Dedifferentiated amniotic fluid mesenchymal stem cell (primary cell): ENCODE measurements around the gene INHBE.
"Not testable (repeated sequence)": the region's sequence is repeated elsewhere in the genome, so short reads cannot be mapped to it uniquely, and the experiment has no call there.

Experiments
- DNase-seq: peaks from one replicate; pipeline ENCODE4 v3.0.0-alpha.2; 2016; ENCODE audit errors: extremely low spot score

Gene INHBE

DNA sequence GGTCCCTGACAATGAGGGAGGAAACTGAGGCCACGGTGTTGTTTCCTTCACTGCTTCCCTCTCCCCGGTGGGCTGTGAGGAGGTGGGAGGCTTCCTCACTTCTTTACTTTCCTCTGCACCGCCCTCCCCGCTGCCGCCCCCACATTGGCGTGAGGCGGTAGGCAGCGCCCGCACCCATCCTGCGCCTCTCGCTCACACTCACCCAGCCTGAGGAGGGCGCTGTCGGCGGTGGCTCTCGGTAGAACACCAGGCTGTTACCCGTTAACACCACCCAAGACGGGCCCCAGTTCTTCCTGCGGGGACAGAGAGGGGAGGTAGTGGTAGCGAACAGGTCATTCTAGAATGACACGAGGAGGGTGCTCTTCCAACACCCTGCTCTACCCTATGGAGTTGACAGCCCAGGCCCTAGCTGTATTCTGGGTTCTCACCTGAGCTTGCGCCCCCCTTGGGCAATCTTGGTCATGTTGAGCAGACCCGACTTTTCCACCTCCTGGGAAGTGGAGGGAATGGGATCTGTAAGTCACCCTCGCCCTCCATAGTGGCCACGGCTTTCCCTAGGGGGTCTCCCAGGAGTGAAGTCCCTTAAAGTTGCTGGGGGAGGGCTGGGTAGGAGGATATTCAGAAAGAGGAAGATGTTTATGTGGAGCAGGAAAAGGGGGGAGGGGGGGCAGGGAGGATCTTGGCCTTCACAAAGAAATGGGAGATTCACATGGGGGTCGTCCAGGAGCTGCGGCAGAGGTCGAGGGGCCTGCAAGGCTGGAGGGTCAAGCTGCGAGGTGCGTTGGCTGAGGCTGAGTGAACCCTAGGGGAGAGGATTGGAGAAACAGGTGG lies 21.3 kb downstream of the INHBE start:
- DNase-seq, result no peak

DNA sequence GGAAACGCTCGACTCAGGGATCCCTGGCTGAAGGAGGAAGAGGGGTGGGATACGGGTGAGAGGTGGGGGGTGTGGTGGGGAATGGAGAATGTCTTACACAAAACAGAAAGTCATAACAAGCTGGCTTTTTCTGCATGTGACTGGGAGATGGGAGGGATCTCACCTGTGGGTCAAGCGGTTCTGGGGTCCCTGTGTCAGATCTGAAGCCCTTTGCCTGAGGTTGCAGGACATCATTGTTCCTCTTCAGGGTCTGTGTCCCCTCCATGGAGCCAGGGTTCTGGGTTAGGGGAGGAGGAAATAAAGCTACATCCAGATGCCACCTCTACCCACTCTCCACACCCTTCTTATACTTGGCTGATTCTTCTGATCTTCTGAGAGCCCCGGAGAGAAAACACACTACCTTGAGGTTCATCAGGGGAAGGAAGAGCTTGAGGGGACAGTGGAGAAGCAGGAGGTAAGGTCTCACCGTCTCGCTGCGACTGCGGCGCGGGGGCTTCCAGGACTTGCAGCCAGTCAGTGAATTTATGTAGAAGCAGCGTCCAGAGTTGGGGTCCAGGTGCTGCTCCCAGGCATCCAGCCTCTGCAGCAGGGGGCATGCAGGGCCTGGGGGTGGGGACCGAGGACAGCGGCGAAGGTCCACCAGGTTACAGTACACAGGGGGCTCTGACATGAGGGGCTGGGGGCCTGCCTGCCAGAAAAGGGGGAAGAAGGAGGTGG lies 22.0 kb downstream of the INHBE start:
- no peak for DNase-seq

DNA sequence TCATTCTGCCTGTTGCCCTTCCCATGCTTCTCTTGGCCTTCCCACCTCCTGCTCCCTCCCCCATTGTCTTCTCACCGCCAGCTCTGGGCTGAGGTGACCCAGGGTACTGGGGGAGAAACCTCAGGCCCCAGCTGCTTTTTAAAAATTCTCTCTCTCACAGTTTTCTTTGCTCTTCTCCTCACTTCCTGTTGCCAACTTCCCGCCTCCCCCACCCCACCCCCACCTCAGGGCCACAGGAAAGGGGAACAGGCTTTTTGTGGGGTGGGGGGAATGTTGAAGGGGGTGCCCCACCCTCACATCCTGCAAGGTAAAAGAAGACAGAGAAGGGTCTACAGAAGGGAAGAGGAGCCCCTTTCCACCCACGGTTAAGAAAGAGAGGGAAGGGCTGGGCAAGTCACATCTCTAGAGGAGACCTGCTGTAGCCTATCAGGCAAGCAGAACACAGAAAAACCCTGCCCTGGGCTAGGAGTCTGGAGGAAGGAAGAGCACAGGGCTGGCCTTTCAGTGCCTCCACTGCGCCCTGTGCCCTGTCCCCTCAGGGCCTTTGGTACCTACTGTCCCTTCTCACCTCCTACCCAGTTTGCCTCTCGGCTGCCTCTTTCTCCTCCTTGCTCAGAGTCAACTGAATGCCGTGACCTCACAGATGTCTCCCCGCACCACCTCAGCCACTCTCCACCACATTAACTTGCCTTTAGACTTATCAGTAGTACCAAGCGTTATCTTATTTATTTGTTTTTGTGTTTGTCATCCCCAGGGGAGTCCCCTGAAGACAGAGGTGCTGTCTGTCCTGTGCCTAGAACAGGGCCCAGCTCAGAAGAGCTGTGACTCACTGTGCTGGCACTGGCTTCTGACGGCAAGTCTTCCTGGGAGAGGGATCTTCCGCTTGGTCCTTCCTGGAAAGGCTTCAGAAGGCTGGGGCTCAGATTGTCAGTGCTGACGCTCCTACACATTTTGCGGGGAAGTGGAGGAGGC lies 22.9 kb downstream of the INHBE start:
- DNase-seq, result no peak

DNA sequence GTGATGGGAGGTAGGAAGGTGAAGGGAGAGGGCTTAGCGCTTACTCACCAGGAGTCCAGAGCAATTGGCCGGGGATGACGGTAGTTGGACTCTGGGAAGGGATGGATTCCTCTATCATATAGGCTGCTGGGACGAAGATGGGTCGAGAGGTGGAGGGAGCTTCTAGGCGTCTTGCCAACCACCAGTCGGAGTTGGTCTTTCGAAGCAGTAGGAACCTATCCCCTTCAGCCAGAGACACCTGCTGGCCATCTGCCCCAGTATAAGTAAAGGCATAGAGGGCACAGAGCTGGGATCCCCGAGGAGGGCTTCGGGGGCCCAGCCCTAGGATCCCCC lies 23.9 kb downstream of the INHBE start:
- DNase-seq, result no peak

DNA sequence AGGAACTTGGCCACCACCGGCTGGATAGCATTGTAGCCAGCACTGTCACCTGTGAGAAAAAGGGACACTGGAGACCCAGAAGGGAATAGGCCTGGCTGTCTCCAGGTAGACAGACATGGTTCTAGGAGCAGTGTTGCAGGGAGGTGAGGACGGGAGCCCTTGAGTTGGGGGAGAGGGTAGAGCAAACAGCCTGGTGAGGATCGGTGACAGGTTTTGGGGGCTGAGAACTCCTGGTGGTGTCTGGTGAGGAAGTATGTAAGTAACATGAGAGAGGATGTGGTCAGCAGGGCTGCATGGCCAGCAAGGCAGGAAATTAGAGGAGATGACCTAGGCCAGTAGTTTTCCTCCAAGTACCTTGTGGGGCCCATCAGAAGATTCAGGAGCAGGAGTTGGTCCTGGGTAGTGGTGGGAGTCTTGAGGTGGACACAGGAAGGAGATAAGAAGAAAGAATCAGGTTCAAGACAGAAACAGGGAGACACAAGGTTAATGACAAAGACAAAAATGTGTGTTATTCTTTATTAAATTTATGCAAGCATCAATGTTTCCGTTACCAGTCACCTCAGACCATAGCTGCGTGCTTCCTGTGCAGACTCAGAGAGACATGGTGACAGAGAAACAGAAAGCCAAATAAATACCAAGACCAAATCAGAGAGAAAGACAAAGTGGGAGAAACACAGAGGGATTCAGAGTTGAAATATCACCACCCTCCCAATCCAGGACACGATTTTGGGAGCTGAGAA lies 24.4 kb downstream of the INHBE start, which contains the start of gene ARHGAP9:
TSS of gene ARHGAP9 (minus strand) at position 491 of the 740 bp plus-strand sequence. CDS start at position 31, 460 bp downstream.
- no peak for DNase-seq

DNA sequence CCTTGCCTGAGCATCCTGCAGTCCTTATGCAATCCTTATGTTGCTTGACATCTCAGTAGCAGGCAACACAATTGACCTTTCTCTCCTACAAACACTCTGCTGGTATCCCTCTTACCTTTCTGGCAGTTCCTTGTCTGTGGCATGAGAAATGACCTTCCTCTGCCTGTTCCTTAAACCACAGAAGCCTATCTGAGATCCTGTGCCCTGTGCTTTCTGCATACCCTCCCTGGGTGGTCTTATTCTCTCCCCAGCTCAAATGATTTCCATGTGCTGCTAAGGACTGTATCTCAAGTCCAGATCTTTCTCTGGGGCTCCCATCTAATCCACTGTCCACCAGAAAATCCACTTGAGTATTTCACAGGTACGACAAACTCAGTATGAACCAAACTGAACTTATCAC lies 26.6 kb downstream of the INHBE start:
- no peak for DNase-seq

DNA sequence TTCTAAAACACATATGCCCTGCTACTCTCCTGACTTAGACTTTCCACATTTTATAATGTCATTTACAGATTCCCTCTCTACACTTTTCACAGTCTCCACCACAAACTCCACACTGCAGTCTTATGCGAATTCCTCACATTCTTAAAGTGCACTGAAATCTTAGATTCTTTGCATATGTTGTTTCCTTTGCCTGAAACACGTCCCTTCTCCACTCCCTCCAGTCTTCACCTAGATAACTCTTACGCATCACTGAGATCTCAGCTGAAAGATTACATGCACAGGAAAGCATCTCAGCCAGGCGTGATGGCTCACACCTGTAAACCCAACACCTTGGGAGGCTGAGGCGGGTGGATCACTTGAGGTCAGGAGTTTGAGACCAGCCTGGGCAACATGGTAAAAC lies 28.4 kb downstream of the INHBE start:
- DNase-seq, result peak; percentile 55

DNA sequence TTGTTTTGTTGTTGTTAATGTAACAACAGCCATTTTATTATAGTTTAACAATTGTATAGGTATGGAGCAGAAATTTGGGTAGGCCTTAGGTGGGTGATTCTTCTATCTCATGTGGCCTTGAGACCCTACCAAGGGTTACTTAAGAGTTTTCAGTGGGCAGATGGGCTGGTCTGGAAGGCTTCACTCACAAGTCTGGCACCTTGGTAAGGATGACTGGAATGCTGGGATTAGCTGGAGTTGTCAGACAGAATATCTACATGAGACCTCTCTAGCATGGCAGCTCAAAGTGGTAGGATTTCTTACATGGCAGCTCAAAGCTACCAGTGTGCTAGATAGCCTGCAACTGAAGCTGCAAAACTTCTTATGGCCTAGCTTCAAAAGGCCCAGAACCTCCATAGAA lies 30.6 kb downstream of the INHBE start:
- no peak for DNase-seq

DNA sequence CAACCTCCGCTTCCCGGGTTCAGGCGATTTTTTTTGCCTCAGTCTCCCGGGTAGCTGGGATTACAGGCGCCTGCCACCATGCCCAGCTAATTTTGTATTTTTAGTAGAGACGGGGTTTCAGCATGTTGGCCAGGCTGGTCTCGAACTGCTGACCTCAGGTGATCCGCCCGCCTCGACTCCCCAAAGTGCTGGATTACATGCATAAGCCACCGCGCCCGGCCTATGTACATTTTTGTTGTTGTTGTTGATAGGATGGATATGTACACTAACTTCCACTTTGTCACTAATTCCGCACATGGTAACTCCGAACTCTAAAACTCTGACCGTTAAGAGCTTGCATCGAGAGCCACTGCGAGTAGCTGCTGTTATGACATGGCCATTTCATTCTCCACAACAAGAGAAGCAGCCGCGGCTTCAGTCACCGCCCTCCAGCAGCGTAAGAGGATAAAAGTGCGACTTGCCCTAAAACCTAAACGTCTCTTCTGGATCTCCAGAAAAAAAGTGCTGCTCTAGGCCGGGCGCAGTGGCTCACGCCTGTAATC lies 32.0 kb downstream of the INHBE start:
- no peak for DNase-seq

DNA sequence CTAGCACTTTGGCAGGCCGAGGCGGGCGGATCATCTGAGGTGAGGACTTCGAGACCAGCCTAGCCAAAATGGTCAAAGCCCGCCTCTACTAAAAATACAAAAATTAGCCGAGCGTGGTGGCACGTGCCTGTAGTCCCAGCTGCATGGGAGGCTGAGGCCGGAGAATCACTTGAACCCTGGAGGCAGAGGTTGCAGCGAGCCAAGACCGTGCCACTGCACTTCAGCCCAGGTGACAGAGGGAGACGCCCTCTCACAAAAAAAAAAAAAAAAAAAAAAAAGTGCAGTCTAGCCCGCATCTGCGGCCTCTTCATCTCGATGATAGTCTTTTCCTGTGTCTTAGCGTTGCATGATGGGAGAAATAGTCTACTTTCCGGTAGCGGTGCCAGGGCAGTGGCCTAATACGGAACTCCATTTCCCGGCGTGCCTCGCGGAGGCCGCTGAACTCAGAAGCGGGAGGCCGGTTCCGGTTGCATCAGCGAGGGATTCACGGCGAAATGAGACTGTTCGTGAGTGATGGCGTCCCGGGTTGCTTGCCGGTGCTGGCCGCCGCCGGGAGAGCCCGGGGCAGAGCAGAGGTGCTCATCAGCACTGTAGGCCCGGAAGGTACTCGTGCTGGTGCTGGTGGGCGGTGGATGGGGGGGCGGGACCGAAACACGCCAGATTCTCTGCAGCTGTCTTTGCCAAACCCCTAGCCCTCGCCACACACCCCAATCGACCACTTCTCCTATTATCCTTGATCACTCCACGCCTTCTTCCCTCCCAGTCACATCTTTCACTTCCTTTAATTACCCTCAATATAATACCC lies 32.7 kb downstream of the INHBE start, which contains the start of gene MARS1:
TSS of gene MARS1 (plus strand) at position 472 of the 805 bp plus-strand sequence. CDS start at position 495, 23 bp downstream.
- peak; percentile 98 for DNase-seq

DNA sequence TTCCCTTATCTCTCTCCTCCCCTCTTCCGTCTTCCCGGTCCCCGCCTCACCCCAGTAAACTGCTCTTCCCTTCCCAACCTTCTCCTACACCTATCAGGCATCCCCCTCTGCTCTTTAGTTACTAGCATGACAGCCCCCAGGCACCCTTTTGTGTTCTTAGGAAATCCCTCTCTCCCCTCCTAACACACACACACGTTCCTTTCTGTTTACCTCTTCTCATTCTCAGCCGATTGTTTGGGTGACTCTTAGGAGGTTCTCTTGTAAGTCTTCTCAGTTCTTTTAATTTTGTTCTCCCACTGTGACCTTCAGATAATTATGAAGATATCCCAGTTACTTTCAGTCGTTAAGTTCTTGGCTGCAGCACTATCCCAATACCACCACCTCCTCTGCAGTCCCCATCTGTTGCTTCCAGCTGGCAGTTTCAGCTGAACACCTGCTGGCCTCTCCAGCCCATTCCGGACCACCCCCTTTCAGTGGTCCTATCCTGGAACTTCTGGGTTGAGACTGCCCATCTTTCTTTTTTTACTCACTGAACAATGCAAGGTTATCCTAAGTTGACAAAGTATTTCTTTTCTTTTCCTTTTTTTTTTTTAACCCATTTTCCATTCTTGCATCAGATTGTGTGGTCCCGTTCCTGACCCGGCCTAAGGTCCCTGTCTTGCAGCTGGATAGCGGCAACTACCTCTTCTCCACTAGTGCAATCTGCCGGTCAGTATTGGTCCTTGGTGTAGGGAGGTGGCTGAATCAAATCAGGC lies 33.5 kb downstream of the INHBE start:
- no peak for DNase-seq

DNA sequence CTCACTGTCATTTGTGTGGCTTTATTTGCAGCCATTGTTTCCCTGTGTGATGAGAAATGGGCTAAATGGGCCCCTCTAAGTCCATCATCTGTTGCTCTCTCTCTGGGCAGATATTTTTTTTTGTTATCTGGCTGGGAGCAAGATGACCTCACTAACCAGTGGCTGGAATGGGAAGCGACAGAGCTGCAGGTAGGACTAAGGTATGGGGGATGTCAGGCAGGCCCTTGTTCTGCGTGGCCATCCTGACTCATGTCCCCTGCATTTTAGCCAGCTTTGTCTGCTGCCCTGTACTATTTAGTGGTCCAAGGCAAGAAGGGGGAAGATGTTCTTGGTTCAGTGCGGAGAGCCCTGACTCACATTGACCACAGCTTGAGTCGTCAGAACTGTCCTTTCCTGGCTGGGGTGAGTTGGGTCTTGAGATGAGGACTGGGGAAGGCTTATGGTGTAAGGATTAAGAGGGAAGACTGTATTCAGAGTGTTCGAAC lies 34.1 kb downstream of the INHBE start:
- DNase-seq, result no peak

DNA sequence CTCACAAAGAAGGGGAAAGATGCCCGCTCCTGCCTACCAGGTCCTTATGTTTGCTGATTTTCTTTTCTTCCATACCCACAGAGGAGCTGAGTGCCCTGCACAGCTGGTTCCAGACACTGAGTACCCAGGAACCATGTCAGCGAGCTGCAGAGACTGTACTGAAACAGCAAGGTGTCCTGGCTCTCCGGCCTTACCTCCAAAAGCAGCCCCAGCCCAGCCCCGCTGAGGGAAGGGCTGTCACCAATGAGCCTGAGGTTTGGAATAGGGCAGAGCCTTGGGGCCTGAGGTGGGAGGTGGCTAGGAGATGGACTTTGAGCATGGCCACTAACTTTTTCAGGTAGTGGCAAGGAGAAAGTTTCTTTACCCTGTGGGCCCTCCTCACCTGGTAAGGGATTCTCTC lies 35.0 kb downstream of the INHBE start:
- no peak for DNase-seq

DNA sequence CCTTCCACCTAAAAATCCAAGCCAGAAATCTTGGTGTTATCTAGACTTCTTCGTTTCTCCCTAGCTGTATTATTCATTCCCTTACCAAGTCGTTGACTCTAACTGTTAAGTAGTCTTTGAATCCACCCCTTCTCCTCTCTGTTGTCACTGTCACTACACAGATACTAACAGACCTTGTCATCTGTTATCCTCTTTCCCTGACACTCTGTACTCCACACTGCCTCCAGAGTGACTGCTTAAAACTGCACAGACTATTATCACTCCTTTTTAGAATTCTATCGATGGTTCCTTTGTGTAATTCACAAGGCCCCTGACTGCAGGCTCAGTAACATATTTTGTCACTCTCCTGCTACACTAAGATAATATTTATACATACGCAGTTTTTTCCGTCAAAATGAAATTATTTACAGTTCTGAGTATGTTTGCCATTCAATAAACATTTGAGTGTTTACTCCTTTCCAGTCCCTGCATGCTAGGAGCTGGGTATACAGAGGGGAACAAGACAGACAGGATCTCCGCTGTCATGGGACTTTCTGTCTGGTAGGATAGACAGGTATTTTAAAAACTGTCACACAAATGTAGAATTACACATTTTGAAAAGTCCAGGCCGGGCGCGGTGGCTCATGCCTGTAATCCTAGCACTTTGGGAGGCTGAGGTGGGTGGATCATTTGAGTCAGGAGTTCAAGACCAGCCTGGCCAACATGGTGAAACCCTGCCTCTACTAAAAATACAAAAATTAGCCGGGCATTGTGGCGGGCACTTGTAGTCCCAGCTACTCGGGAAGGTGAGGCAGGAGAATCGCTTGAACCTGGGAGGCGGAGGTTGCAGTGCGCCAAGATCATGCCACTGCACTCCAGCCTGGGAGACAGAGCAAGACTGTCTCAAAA lies 36.5 kb downstream of the INHBE start:
- no peak for DNase-seq

DNA sequence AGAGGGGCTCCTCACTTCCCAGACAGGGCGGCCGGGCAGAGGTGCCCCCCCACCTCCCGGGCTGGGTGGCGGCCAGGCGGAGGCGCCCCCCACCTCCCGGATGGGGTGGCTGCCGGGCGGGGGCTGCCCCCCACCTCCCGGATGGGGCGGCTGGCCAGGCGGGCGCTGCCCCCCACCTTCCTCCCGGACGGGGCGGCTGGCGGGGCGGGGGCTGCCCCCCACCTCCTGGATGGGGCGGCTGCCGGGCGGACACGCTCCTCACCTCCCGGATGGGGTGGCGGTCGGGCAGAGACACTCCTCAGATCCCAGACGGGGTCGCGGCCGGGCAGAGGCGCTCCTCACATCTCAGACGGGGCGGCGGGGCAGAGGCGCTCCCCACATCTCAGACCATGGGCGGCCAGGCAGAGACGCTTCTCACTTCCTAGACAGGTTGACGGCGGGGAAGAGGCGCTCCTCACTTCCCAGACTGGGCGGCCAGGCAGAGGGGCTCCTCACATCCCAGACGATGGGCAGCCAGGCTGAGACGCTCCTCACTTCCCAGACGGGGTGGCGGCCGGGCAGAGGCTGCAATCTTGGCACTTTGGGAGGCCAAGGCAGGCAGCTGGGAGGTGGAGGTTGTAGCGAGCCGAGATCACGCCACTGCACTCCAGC lies 40.1 kb downstream of the INHBE start:
- not testable (repeated sequence) for DNase-seq

DNA sequence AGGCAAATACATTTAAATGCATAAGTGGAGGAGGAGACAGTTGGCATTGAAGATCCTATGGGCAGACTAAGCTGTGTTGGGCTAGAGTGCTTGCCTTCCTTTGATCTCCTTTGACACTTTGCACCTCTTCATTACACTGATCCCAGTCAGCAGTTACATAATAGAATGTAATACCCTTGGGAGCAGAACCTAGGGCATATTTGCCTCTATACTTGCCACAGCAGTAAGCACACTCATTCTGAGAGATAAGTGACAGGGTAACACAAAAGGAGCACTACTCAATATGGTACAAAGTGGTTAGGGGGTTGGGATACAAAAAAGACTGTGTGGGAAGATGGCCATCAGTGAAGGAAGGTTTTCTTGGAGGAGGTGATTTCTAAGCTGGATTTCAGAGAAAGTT lies 41.7 kb downstream of the INHBE start:
- DNase-seq, result no peak

DNA sequence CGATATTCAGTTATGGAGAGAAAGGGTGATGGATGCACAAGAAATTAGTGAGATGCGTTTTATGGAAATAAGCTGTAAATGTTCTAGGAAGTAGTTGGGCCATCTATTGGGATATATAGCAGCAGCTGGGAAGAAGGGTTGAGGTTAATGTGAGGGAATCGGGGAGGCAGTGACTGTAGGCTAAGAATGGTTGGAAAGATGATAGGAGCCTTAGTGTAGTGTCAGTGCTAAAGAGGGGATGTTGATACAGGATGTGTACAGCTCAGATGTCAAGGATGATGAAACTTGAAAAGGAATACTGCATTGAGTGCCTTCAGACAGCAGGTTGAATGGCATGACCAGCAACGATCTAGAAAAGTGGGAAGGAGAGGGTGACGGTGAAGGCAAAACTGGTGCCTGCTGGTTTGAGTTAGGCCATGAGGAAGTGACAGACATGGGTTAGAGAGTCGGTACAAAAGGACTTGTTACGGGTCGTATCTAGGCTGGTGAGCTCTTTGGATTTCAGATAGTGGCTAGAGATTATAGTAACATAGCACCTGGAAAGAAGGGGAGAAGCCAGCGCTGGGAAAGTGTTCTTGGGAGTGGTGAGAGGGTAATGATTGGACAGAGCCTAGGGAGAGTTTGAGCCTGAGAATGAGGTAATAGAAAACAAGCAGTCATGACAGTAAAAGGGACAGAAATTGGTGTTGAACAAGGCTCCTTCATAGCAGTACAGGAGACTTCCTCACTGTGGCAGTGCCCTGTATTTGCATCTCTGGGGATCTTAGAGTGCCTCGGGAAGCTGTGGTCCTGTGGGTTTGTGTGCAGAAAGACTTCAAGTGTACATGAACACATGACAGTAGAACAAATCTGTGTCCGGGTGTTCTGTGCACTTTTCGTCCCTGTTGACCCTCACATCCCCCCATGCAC lies 42.4 kb downstream of the INHBE start:
- DNase-seq, result no peak
